WTC11 (cell line): ENCODE data around the gene HDAC10. TPM values are rescaled to one million over a fixed set of nuclear protein-coding genes. Genes with fewer than 3 reads are reported as not detected.

Source experiments
- AFF4 ChIP-seq: sonication (generic); formaldehyde crosslinking; IDR thresholded peaks from 2 replicates; pipeline ENCODE4 v1.8.1; 2023; ENCODE audit warnings: mild to moderate bottlenecking, missing genetic modification reagents, borderline replicate concordance
- CBFB ChIP-seq: sonication (generic); formaldehyde crosslinking; IDR thresholded peaks from 2 replicates; pipeline ENCODE4 v1.8.1; 2022; ENCODE audit warnings: mild to moderate bottlenecking, low read depth, missing genetic modification reagents
- CDX4 ChIP-seq: fragments of 250-450 bp; sonication (Bioruptor Pico); IDR thresholded peaks from 2 replicates; pipeline ENCODE4 v1.9.0; 2021; ENCODE audit warnings: moderate library complexity, mild to moderate bottlenecking, inconsistent platforms, borderline replicate concordance
- CTCF ChIP-seq: fragments of 200-600 bp; IDR thresholded peaks from 2 replicates; pipeline ENCODE4 v1.8.0; 2022; ENCODE audit warnings: antibody characterized with exemption
- E2F4 ChIP-seq: sonication (generic); formaldehyde crosslinking; IDR thresholded peaks from 2 replicates; pipeline ENCODE4 v1.8.1; 2022; ENCODE audit warnings: low read depth, mild to moderate bottlenecking, moderate library complexity, missing genetic modification reagents, borderline replicate concordance
- EMX1 ChIP-seq: fragments of 250-450 bp; sonication (Bioruptor Pico); IDR thresholded peaks from 2 replicates; pipeline ENCODE4 v1.8.0; 2021; ENCODE audit warnings: mild to moderate bottlenecking
- ERG ChIP-seq: fragments of 250-450 bp; sonication (Bioruptor Pico); IDR thresholded peaks from 2 replicates; pipeline ENCODE4 v1.8.0; 2021; ENCODE audit warnings: mild to moderate bottlenecking
- FOXJ3 ChIP-seq: sonication (generic); formaldehyde crosslinking; IDR thresholded peaks from 2 replicates; pipeline ENCODE4 v1.9.0; 2021; ENCODE audit warnings: missing genetic modification reagents, mild to moderate bottlenecking, borderline replicate concordance
- GABPB1 ChIP-seq: sonication (generic); formaldehyde crosslinking; IDR thresholded peaks from 2 replicates; pipeline ENCODE4 v1.8.1; 2023; ENCODE audit warnings: mild to moderate bottlenecking, missing genetic modification reagents
- HMGXB4 ChIP-seq: sonication (generic); formaldehyde crosslinking; IDR thresholded peaks from 2 replicates; pipeline ENCODE4 v1.8.1; 2023; ENCODE audit warnings: mild to moderate bottlenecking, moderate library complexity, missing genetic modification reagents
- IRF1 ChIP-seq: sonication (generic); formaldehyde crosslinking; IDR thresholded peaks from 2 replicates; pipeline ENCODE4 v1.8.0; 2023; ENCODE audit warnings: missing genetic modification reagents
- NFE2L1 ChIP-seq: sonication (generic); formaldehyde crosslinking; IDR thresholded peaks from 2 replicates; pipeline ENCODE4 v1.8.1; 2023; ENCODE audit warnings: missing genetic modification reagents
- NFYB ChIP-seq: sonication (generic); formaldehyde crosslinking; conservative IDR thresholded peaks from 2 replicates; pipeline ENCODE4 v1.8.0; 2022; ENCODE audit warnings: low read depth, missing genetic modification reagents
- NR1H2 ChIP-seq: sonication (generic); formaldehyde crosslinking; IDR thresholded peaks from 2 replicates; pipeline ENCODE4 v1.9.0; 2021; ENCODE audit warnings: mild to moderate bottlenecking, moderate library complexity, missing genetic modification reagents
- PRDM15 ChIP-seq: sonication (generic); formaldehyde crosslinking; IDR thresholded peaks from 2 replicates; pipeline ENCODE4 v1.8.0; 2022; ENCODE audit warnings: missing genetic modification reagents
- SMAD4 ChIP-seq: sonication (generic); formaldehyde crosslinking; IDR thresholded peaks from 2 replicates; pipeline ENCODE4 v1.8.0; 2022; ENCODE audit warnings: mild to moderate bottlenecking, missing genetic modification reagents
- TEAD1 ChIP-seq: sonication (generic); formaldehyde crosslinking; IDR thresholded peaks from 2 replicates; pipeline ENCODE4 v1.8.0; 2022; ENCODE audit warnings: mild to moderate bottlenecking, missing genetic modification reagents
- ZNF425 ChIP-seq: fragments of 250-450 bp; sonication (Bioruptor Pico); conservative IDR thresholded peaks from 2 replicates; pipeline ENCODE4 v1.9.0; 2021; ENCODE audit warnings: mild to moderate bottlenecking
- ZNF671 ChIP-seq: fragments of 250-450 bp; sonication (Bioruptor Pico); IDR thresholded peaks from 2 replicates; pipeline ENCODE4 v1.8.0; 2021; ENCODE audit warnings: mild to moderate bottlenecking
- total RNA-seq: library from RNA; stranded (reverse); gene quantifications from 3 replicates; pipeline ENCODE4 v1.2.3, GENCODE V29; 2021

HDAC10 gene
- total RNA-seq, 1 experiment from 2014 or later = 40.9 TPM

- no peak for TF ChIP-seq NR1H2 (CRISPR knock-in tag)
- TF ChIP-seq SMAD4 (CRISPR knock-in tag) = no peak
- no peak for TF ChIP-seq ERG (CRISPR knock-in tag)
- no peak for TF ChIP-seq E2F4 (CRISPR knock-in tag)
- no peak for TF ChIP-seq CTCF
- no peak for TF ChIP-seq FOXJ3
- TF ChIP-seq HMGXB4 (CRISPR knock-in tag) = peak; percentile 94; the same call in 1 of the 2 replicates
- TF ChIP-seq NFE2L1 (CRISPR knock-in tag) = 0 out of 2 replicates have a peak, but pooled peaks have one; percentile 51
- TF ChIP-seq GABPB1 (CRISPR knock-in tag) = 0 out of 2 replicates have a peak, but pooled peaks have one; percentile 8
- TF ChIP-seq CBFB (CRISPR knock-in tag) = peak; percentile 78; the same call in 1 of the 2 replicates
- TF ChIP-seq IRF1 (CRISPR knock-in tag) = 0 out of 2 replicates have a peak, but pooled peaks have one; percentile 57
- no peak for TF ChIP-seq AFF4 (CRISPR knock-in tag)
- TF ChIP-seq ZNF425 = no peak
- TF ChIP-seq PRDM15 (CRISPR knock-in tag) = 0 out of 2 replicates have a peak, but pooled peaks have one; percentile 14
- no peak for TF ChIP-seq NFYB (CRISPR knock-in tag)
- TF ChIP-seq TEAD1 = peak; percentile 68
- no peak for TF ChIP-seq ZNF671
- no peak for TF ChIP-seq EMX1 (CRISPR knock-in tag)
- TF ChIP-seq CDX4 = no peak; the same call in 1 of the 2 replicates
These were observed at the start of gene HDAC10 (continued) for GRCh38 chr22:50250555-50251476.
